ENCODE results near the gene A3GALT2.
A peak's percentile ranks its signal among the peaks of the same experiment; 100 is the strongest.

Gene A3GALT2

DNA sequence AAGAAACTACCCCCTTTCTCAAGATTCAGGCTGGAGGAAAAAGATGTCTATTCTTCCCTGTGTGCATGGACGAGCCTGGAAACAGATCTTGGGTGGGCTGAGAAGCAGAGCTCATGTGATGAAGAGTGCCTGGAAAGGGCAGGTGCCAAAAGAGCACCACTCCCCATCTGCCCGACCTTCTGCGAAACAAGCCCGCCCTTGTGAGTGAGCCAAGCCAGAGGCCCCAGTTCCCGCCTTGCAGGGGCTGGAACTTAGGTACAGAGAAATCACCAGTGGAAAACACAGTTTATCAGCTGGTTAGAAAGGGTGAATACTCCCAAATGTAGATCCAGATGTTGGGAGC is 26.7 kb upstream of the A3GALT2 start:
- peaks cover 12% of the 10 kb centered on the region for H3K4me1 ChIP-seq (ENCODE audit: control insufficient read depth, low read depth, low read length)
- no CpG with 5 or more reads among the region's 5 CpGs for WGBS (ENCODE audit: extremely low coverage, insufficient coverage, low lambda C conversion rate)
- H2AK5ac ChIP-seq (ENCODE audit: low read length) = no peak overlapping the region
- H3K4ac ChIP-seq (ENCODE audit: low read depth, low read length) = no peak overlapping the region
- H4K8ac ChIP-seq (ENCODE audit: low read depth, low read length) = no peak overlapping the region
- H2BK5ac ChIP-seq (ENCODE audit: low read length) = no peak overlapping the region
- no peak overlapping the region for H3K56ac ChIP-seq (ENCODE audit: low read length)
- H3K18ac ChIP-seq (ENCODE audit: low read length) = no peak overlapping the region
- no peak overlapping the region for H2BK15ac ChIP-seq (replicated peaks; ENCODE audit: low read depth)
- H3K27me3 ChIP-seq (ENCODE audit: insufficient read depth, low read length, poor library complexity) = peaks cover 11% of the 10 kb centered on the region
- no peak overlapping the region for H3K27ac ChIP-seq (ENCODE audit: low read depth, low read length)
- H2BK120ac ChIP-seq (ENCODE audit: low read depth, low read length) = no peak overlapping the region
- H3K23ac ChIP-seq (ENCODE audit: low read length) = no peak overlapping the region
- no peak overlapping the region for H3K4me3 ChIP-seq (ENCODE audit: low read length)
- H4K5ac ChIP-seq (ENCODE audit: low read length) = no peak overlapping the region
- no peaks in the 10 kb centered on the region for H3K79me2 ChIP-seq (ENCODE audit: control insufficient read depth, insufficient read depth, low read length)
- H3K9ac ChIP-seq (ENCODE audit: low read length) = no peak overlapping the region
- no peak for DNase-seq
- no peak overlapping the region for H3K4me2 ChIP-seq (ENCODE audit: low read length)
- H3K36me3 ChIP-seq (ENCODE audit: control insufficient read depth, insufficient read depth, low read length) = no peaks in the 10 kb centered on the region
- H3K79me1 ChIP-seq (ENCODE audit: low read length) = no peaks in the 10 kb centered on the region

GRCh38 chr1:33346927-33347649 is 26.2 kb upstream of the A3GALT2 start:
- H2BK120ac ChIP-seq (ENCODE audit: low read depth, low read length) = no peak overlapping the region
- no peak overlapping the region for H3K56ac ChIP-seq (ENCODE audit: low read length)
- H3K36me3 ChIP-seq (ENCODE audit: control insufficient read depth, insufficient read depth, low read length) = no peaks in the 10 kb centered on the region
- no peak overlapping the region for H3K23ac ChIP-seq (ENCODE audit: low read length)
- no peak overlapping the region for H4K8ac ChIP-seq (ENCODE audit: low read depth, low read length)
- H3K27me3 ChIP-seq (ENCODE audit: insufficient read depth, low read length, poor library complexity) = peaks cover 9% of the 10 kb centered on the region
- peaks cover 16% of the 10 kb centered on the region for H3K4me1 ChIP-seq (ENCODE audit: control insufficient read depth, low read depth, low read length)
- no peaks in the 10 kb centered on the region for H3K79me2 ChIP-seq (ENCODE audit: control insufficient read depth, insufficient read depth, low read length)
- no CpG with 5 or more reads among the region's 2 CpGs for WGBS (ENCODE audit: extremely low coverage, insufficient coverage, low lambda C conversion rate)
- no peak overlapping the region for H4K5ac ChIP-seq (ENCODE audit: low read length)
- no peak overlapping the region for H2AK5ac ChIP-seq (ENCODE audit: low read length)
- no peak overlapping the region for H3K18ac ChIP-seq (ENCODE audit: low read length)
- H3K27ac ChIP-seq (ENCODE audit: low read depth, low read length) = no peak overlapping the region
- peak; percentile 78 for DNase-seq
- no peak overlapping the region for H2BK15ac ChIP-seq (replicated peaks; ENCODE audit: low read depth)
- no peak overlapping the region for H2BK5ac ChIP-seq (ENCODE audit: low read length)
- H3K4ac ChIP-seq (ENCODE audit: low read depth, low read length) = no peak overlapping the region
- no peak overlapping the region for H3K9ac ChIP-seq (ENCODE audit: low read length)
- no peak overlapping the region for H3K4me2 ChIP-seq (ENCODE audit: low read length)
- H3K79me1 ChIP-seq (ENCODE audit: low read length) = no peaks in the 10 kb centered on the region
- H3K4me3 ChIP-seq (ENCODE audit: low read length) = no peak overlapping the region

DNA sequence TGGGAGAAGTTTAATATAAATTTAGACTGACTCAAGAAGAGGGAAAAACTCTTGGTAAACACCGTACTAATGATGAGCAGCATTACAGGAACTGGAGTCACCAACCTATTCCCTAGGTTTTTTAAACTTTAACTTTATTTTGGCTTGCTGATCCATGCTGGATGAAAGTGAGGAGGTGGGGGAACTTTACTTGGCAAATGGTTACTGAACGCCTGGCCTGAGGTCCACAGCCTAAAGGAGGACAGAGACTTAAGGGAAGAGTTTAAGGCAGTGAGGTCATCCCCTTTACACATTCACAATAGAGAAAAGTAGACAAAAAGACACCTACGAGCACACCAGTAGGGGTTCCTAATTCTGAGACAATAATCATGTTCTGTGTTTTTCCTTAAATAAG is 25.6 kb upstream of the A3GALT2 start:
- Histone ChIP-seq H4K8ac (ENCODE audit: low read depth, low read length) (no peak overlapping the region), H3K18ac (ENCODE audit: low read length) (no peak overlapping the region), H3K56ac (ENCODE audit: low read length) (no peak overlapping the region), H3K27me3 (ENCODE audit: insufficient read depth, low read length, poor library complexity) (peaks cover 9% of the 10 kb centered on the region), H3K79me2 (ENCODE audit: control insufficient read depth, insufficient read depth, low read length) (no peaks in the 10 kb centered on the region), H3K4me1 (ENCODE audit: control insufficient read depth, low read depth, low read length) (peaks cover 20% of the 10 kb centered on the region), H2BK15ac (replicated peaks; ENCODE audit: low read depth) (no peak overlapping the region), H3K4me3 (ENCODE audit: low read length) (no peak overlapping the region), H4K5ac (ENCODE audit: low read length) (no peak overlapping the region), H3K27ac (ENCODE audit: low read depth, low read length) (no peak overlapping the region), H3K79me1 (ENCODE audit: low read length) (no peaks in the 10 kb centered on the region), H2AK5ac (ENCODE audit: low read length) (no peak overlapping the region), H2BK120ac (ENCODE audit: low read depth, low read length) (no peak overlapping the region), H3K36me3 (ENCODE audit: control insufficient read depth, insufficient read depth, low read length) (no peaks in the 10 kb centered on the region), H3K4me2 (ENCODE audit: low read length) (no peak overlapping the region), H3K9ac (ENCODE audit: low read length) (no peak overlapping the region), H3K23ac (ENCODE audit: low read length) (no peak overlapping the region), H3K4ac (ENCODE audit: low read depth, low read length) (no peak overlapping the region), H2BK5ac (ENCODE audit: low read length) (no peak overlapping the region)
- DNase-seq = peak; percentile 35
- no CpG with 5 or more reads among the region's 3 CpGs for WGBS (ENCODE audit: extremely low coverage, insufficient coverage, low lambda C conversion rate)

DNA sequence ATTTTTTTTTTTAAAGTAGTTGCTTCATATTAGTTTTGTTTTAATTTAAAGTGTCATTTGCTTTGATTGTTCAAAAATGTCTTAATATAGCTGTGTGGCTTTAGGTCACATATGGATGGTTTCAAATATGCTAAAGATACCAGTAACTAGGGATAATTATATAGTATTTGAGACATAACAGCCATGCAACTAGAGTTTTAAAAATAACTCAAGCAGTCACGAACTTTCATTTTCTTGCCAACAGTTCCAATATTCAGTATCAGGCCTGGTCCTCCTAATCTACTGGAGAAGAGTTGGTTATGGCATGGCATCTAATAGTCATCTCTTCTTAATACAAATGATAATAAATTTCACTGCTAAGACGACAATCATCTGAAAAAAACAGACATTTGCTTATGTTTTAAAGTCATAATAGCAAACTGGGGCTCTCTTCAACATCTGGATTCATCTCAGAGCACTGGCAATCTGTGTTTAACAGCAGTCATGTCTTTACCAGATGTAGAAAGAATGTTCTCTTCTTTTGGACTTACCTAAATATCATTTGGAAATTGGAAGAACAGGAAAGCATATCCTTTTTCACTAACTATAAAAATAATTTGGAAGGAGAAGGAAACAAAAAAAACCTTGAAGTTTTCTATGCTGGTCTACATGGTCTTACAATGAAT is 24.1 kb upstream of the A3GALT2 start:
- DNase-seq = no peak
- Histone ChIP-seq H2AK5ac (ENCODE audit: low read length) (no peak overlapping the region), H3K4me3 (ENCODE audit: low read length) (no peak overlapping the region), H4K8ac (ENCODE audit: low read depth, low read length) (no peak overlapping the region), H2BK15ac (replicated peaks; ENCODE audit: low read depth) (no peak overlapping the region), H3K79me1 (ENCODE audit: low read length) (peaks cover 4% of the 10 kb centered on the region), H3K79me2 (ENCODE audit: control insufficient read depth, insufficient read depth, low read length) (no peaks in the 10 kb centered on the region), H3K36me3 (ENCODE audit: control insufficient read depth, insufficient read depth, low read length) (no peaks in the 10 kb centered on the region), H3K56ac (ENCODE audit: low read length) (no peak overlapping the region), H4K5ac (ENCODE audit: low read length) (no peak overlapping the region), H3K4me1 (ENCODE audit: control insufficient read depth, low read depth, low read length) (peaks cover 28% of the 10 kb centered on the region), H3K18ac (ENCODE audit: low read length) (no peak overlapping the region), H2BK120ac (ENCODE audit: low read depth, low read length) (no peak overlapping the region), H3K27me3 (ENCODE audit: insufficient read depth, low read length, poor library complexity) (peaks cover 6% of the 10 kb centered on the region), H3K23ac (ENCODE audit: low read length) (no peak overlapping the region), H3K9ac (ENCODE audit: low read length) (no peak overlapping the region), H3K4ac (ENCODE audit: low read depth, low read length) (no peak overlapping the region), H2BK5ac (ENCODE audit: low read length) (no peak overlapping the region), H3K27ac (ENCODE audit: low read depth, low read length) (no peak overlapping the region), H3K4me2 (ENCODE audit: low read length) (no peak overlapping the region)
- no CpG with 5 or more reads among the region's 2 CpGs for WGBS (ENCODE audit: extremely low coverage, insufficient coverage, low lambda C conversion rate)

DNA sequence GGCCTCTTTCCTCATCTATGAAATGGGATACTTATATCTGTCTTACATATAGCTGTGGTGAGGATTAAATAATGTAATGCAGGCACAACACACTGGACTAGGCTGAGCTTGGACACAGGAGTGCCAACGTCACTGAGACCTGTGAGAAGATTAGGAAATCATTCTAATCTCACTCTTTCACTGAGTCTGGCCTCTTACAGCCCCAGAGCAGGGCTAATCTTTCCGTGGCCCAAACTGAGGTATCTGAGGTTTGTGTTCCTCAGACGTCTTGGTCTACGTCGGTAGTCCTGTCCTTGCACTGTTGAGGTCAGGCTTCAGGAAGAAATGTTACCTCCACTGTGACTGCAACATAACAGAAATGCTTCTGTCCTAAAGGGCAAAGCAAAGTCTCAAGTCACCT is 22.6 kb upstream of the A3GALT2 start:
- peaks cover 4% of the 10 kb centered on the region for H3K79me1 ChIP-seq (ENCODE audit: low read length)
- no peaks in the 10 kb centered on the region for H3K79me2 ChIP-seq (ENCODE audit: control insufficient read depth, insufficient read depth, low read length)
- no peak overlapping the region for H2BK15ac ChIP-seq (replicated peaks; ENCODE audit: low read depth)
- H4K5ac ChIP-seq (ENCODE audit: low read length) = no peak overlapping the region
- no peak overlapping the region for H4K8ac ChIP-seq (ENCODE audit: low read depth, low read length)
- H3K36me3 ChIP-seq (ENCODE audit: control insufficient read depth, insufficient read depth, low read length) = no peaks in the 10 kb centered on the region
- no CpG with 5 or more reads among the region's 5 CpGs for WGBS (ENCODE audit: extremely low coverage, insufficient coverage, low lambda C conversion rate)
- H3K18ac ChIP-seq (ENCODE audit: low read length) = no peak overlapping the region
- H2AK5ac ChIP-seq (ENCODE audit: low read length) = no peak overlapping the region
- no peak overlapping the region for H3K9ac ChIP-seq (ENCODE audit: low read length)
- no peak overlapping the region for H3K56ac ChIP-seq (ENCODE audit: low read length)
- no peak overlapping the region for H3K4me3 ChIP-seq (ENCODE audit: low read length)
- DNase-seq = no peak
- H2BK5ac ChIP-seq (ENCODE audit: low read length) = no peak overlapping the region
- no peak overlapping the region for H3K23ac ChIP-seq (ENCODE audit: low read length)
- no peak overlapping the region for H3K4me2 ChIP-seq (ENCODE audit: low read length)
- H3K4ac ChIP-seq (ENCODE audit: low read depth, low read length) = no peak overlapping the region
- H3K4me1 ChIP-seq (ENCODE audit: control insufficient read depth, low read depth, low read length) = peaks cover 36% of the 10 kb centered on the region
- no peak overlapping the region for H2BK120ac ChIP-seq (ENCODE audit: low read depth, low read length)
- H3K27ac ChIP-seq (ENCODE audit: low read depth, low read length) = no peak overlapping the region
- H3K27me3 ChIP-seq (ENCODE audit: insufficient read depth, low read length, poor library complexity) = peaks cover 4% of the 10 kb centered on the region
